GM12878 (cell line): Measurements from ENCODE around the gene TGFBR1. TPM values are rescaled to one million over a fixed set of nuclear protein-coding genes. Genes with fewer than 3 reads are reported as not detected.

Experiments
- ATAC-seq: fragments of 200-7000 bp; cut with Tn5 transposase; 3 replicates; pipeline ENCODE4 v1.9.1; 2020; ENCODE audit warnings: mild to moderate bottlenecking, moderate library complexity
- BruUV-seq: library from RNA; stranded (reverse); fragments of 400-500 nt; replicated peaks from 2 replicates; lab custom pipeline; 2021; lab: Mats Ljungman, UMichigan
- CTCF ChIA-PET: fragments of 300-600 bp; sonication (Branson Sonifier 250); formaldehyde crosslinking; extraction: SDS; loops from one replicate; lab custom pipeline; 2021; ENCODE audit warnings: inconsistent platforms; lab: Yijun Ruan, JAX
- POLR2A ChIA-PET: fragments of 350-600 bp; formaldehyde crosslinking; extraction: SDS; loops from one replicate; lab custom pipeline; 2021; ENCODE audit warnings: inconsistent platforms; lab: Charles Lee
- RAD21 ChIA-PET: fragments of 300-600 bp; sonication (Branson Sonifier 250); formaldehyde crosslinking; loops from one replicate; lab custom pipeline; 2023; ENCODE audit warnings: antibody characterized with exemption; ENCODE audit not compliant: unreplicated experiment; lab: Charles Lee
- SMC1A ChIA-PET: fragments of 300-600 bp; sonication (Branson Sonifier 250); formaldehyde crosslinking; loops from one replicate; lab custom pipeline; 2023; ENCODE audit not compliant: unreplicated experiment, uncharacterized antibody; lab: Charles Lee
- DNase-seq: peaks from one replicate; pipeline ENCODE4 v3.0.0-alpha.2; 2011; ENCODE audit warnings: low read depth, low spot score
- FAIRE-seq: peaks from 3 replicates; lab custom pipeline; 2011; peaks lifted over from hg19 to GRCh38; lab: Jason Lieb, UNC
- H2AFZ ChIP-seq: 2 replicates; pipeline ENCODE4 v1.6.0; 2011; ENCODE audit warnings: low read depth, low read length, control low read depth; ENCODE audit not compliant: control insufficient read depth
- H3K27ac ChIP-seq: 2 replicates; pipeline ENCODE4 v1.5.1; 2011; ENCODE audit warnings: control low read depth; ENCODE audit not compliant: control insufficient read depth, insufficient read depth
- H3K27me3 ChIP-seq, 2 experiments: replicated peaks in 1 of 2; 2 replicates each; pipeline versions ENCODE4 v1.6.0 to v1.6.1; 2011; ENCODE audit warnings: low read length in 1 of 2; ENCODE audit not compliant: control insufficient read depth in 2 of 2, insufficient read depth in 2 of 2
- H3K36me3 ChIP-seq, 2 experiments: 2 replicates each; pipeline ENCODE4 v1.5.1; 2011; ENCODE audit warnings: low read length in 1 of 2; ENCODE audit not compliant: control insufficient read depth in 2 of 2, insufficient read depth in 2 of 2
- H3K4me1 ChIP-seq: 2 replicates; pipeline ENCODE4 v1.6.1; 2011; ENCODE audit warnings: mild to moderate bottlenecking, low read length, moderate library complexity, mixed read lengths; ENCODE audit not compliant: control insufficient read depth, insufficient read depth
- H3K4me2 ChIP-seq: 2 replicates; pipeline ENCODE4 v1.6.0; 2011; ENCODE audit warnings: control low read depth; ENCODE audit not compliant: control insufficient read depth, insufficient read depth
- H3K4me3 ChIP-seq: fragments of 200-600 bp; sonication (generic); 2 replicates; pipeline ENCODE4 v1.5.1; 2016
- H3K79me2 ChIP-seq: 2 replicates; pipeline ENCODE4 v1.6.0; 2011; ENCODE audit warnings: low read length; ENCODE audit not compliant: control insufficient read depth, insufficient read depth
- H3K9ac ChIP-seq: 2 replicates; pipeline ENCODE4 v1.8.0; 2011; ENCODE audit warnings: low read length, control low read depth, mixed read lengths; ENCODE audit not compliant: control insufficient read depth, insufficient read depth
- H3K9me3 ChIP-seq: replicated peaks from 3 replicates; pipeline ENCODE4 v1.5.1; 2011; ENCODE audit warnings: mild to moderate bottlenecking, low read length; ENCODE audit not compliant: control insufficient read depth, insufficient read depth
- H4K20me1 ChIP-seq: 2 replicates; pipeline ENCODE4 v1.6.0; 2011; ENCODE audit not compliant: control insufficient read depth, insufficient read depth
- BHLHE40 ChIP-seq, 2 experiments: fragments of 450-650 bp in 1 of 2; IDR thresholded peaks; 2 replicates each; pipeline ENCODE4 v1.6.1; 2011 to 2017; ENCODE audit warnings: low read depth in 2 of 2, borderline replicate concordance in 1 of 2, improper control_type of control experiment in 1 of 2, low read length in 1 of 2, mild to moderate bottlenecking in 1 of 2
- E2F4 ChIP-seq: IDR thresholded peaks from 2 replicates; pipeline ENCODE4 v1.6.1; 2012; ENCODE audit warnings: low read depth, low read length, improper control_type of control experiment
- HSF1 ChIP-seq: fragments of 150-350 bp; IDR thresholded peaks from 2 replicates; pipeline ENCODE4 v1.6.1; 2014; ENCODE audit warnings: mild to moderate bottlenecking, low read depth, low read length
- KAT2A ChIP-seq: conservative IDR thresholded peaks from 2 replicates; pipeline ENCODE4 v1.6.1; 2011; ENCODE audit warnings: low read depth, low read length; ENCODE audit not compliant: control insufficient read depth
- MXI1 ChIP-seq: fragments of 150-350 bp; IDR thresholded peaks from 2 replicates; pipeline ENCODE4 v1.6.1; 2011; ENCODE audit warnings: low read depth, mild to moderate bottlenecking, inconsistent platforms, low read length, improper control_type of control experiment
- MYC ChIP-seq: IDR thresholded peaks from 2 replicates; pipeline ENCODE4 v1.6.1; 2011; ENCODE audit warnings: mild to moderate bottlenecking, low read length, moderate library complexity, inconsistent platforms; ENCODE audit not compliant: insufficient read depth, insufficient replicate concordance, insufficient read length, severe bottlenecking
- NFIC ChIP-seq: IDR thresholded peaks from 2 replicates; pipeline ENCODE4 v1.6.1; 2012; ENCODE audit warnings: low read depth, mild to moderate bottlenecking, inconsistent platforms, low read length, moderate library complexity
- PKNOX1 ChIP-seq: fragments of 450-650 bp; IDR thresholded peaks from 2 replicates; pipeline ENCODE4 v1.6.1; 2016; ENCODE audit warnings: mild to moderate bottlenecking
- REST ChIP-seq: IDR thresholded peaks from 2 replicates; pipeline ENCODE4 v1.6.1; 2012; ENCODE audit warnings: mild to moderate bottlenecking, low read depth, low read length
- RUNX3 ChIP-seq: IDR thresholded peaks from 2 replicates; pipeline ENCODE4 v1.6.1; 2012; ENCODE audit warnings: low read length, inconsistent platforms
- SMARCA5 ChIP-seq: fragments of 450-650 bp; IDR thresholded peaks from 2 replicates; pipeline ENCODE4 v1.6.1; 2017; ENCODE audit warnings: mild to moderate bottlenecking
- ZBTB4 ChIP-seq: fragments of 450-650 bp; formaldehyde crosslinking; IDR thresholded peaks from 2 replicates; pipeline ENCODE4 v1.4.0; 2022; ENCODE audit warnings: mild to moderate bottlenecking, moderate library complexity
- WGBS: methylation state at CpG from one replicate; pipeline ENCODE4 v1.1.6; 2016; ENCODE audit warnings: low lambda C conversion rate; ENCODE audit not compliant: insufficient replicate concordance, insufficient coverage; ENCODE audit errors: missing lambda C conversion rate; 5-methylcytosine and 5-hydroxymethylcytosine counted together
- in situ Hi-C: fragments of 300-500 bp; cut with MboI; formaldehyde crosslinking; loops from 9 replicates; pipeline ENCODE4 v1.14.3; 2018; ENCODE audit warnings: mixed read lengths
- intact Hi-C: fragments of 100-400 bp; cut with micrococcal nuclease; formaldehyde crosslinking; loops from one replicate; pipeline ENCODE4 v1.14.2; 2022; ENCODE audit not compliant: unreplicated experiment
- polyA plus RNA-seq, 11 experiments: library from polyadenylated mRNA; depleted of rRNA in 4 of 11; unstranded in 6 of 11; stranded (reverse) in 5 of 11; fragments of >200 nt; fragmentation: Nextera tagmentation in 4 of 11; fragmentation: Illumina TruSeq in 1 of 11; extraction: Ambion mirVana in 4 of 11; extraction: Trizol in 1 of 11; gene quantifications; 1 replicate in 1 of 11; 2 replicates in 10 of 11; pipeline versions ENCODE4 v1.2.1 to v1.2.3, GENCODE V29; 2011 to 2016; ENCODE audit warnings: inconsistent platforms in 2 of 11, missing spikeins in 2 of 11, low read depth in 1 of 11
- total RNA-seq, 4 experiments: library from RNA; depleted of rRNA in 3 of 4; stranded (reverse); fragments of >200 nt in 3 of 4; fragmentation: Illumina TruSeq in 1 of 4; extraction: Trizol in 1 of 4; gene quantifications; 2 replicates each; pipeline versions ENCODE4 v1.2.1 to v1.2.3, GENCODE V29; 2013 to 2021

TGFBR1 gene
- total and polyA plus RNA-seq, 10 of the 15 experiments (the other 5 are each of a cell fraction or from before 2014, with no cell fraction given), result 2.9 to 27.2 (median 16.6) TPM

- no peaks in the 10 kb centered on the region; the same call in 1 of the 2 replicates for H3K79me2 ChIP-seq
- ChIA-PET CTCF (interaction anchor here (0.7 to 12.3 kb wide), 12 partner anchors 10 to 842 kb away, joined by 3 to 304 read pairs (median 6); partner anchors contain the start of gene TGFBR1), POLR2A (interaction anchor here (0.6 to 2.9 kb wide), 5 partner anchors 12 to 32 kb away, joined by 3 to 8 read pairs (median 5); partner anchors contain the start of gene TGFBR1), RAD21 (interaction anchor here (1.0 to 10.4 kb wide), 8 partner anchors 12 to 162 kb away, joined by 3 to 83 read pairs (median 10); partner anchors contain the start of gene TGFBR1), SMC1A (interaction anchor here (0.6 to 10.2 kb wide), 14 partner anchors 12 to 1671 kb away, joined by 3 to 129 read pairs (median 8); partner anchors contain the start of gene TGFBR1)
- no peak overlapping the region for H3K27ac ChIP-seq
- no peak overlapping the region for H2AFZ ChIP-seq
- FAIRE-seq (no peak), DNase-seq (no peak), ATAC-seq (no peak)
- H3K27me3 ChIP-seq, result no peaks in the 10 kb centered on the region
- H3K4me2 ChIP-seq, result no peak overlapping the region
- in situ Hi-C loops, result loop anchor here (5.0 kb wide), 2 partner anchors 141 to 291 kb away; no protein-coding TSS in a partner anchor
- TF ChIP-seq MYC, result no peak
- TF ChIP-seq BHLHE40 (IDR thresholded peaks at IDR 0.05; ENCODE audit: borderline replicate concordance in 1 of 2, low read depth in 2 of 2, low read length in 1 of 2), result no peak
- no peak for TF ChIP-seq NFIC
- TF ChIP-seq RUNX3, result no peak
- TF ChIP-seq HSF1, result no peak
- TF ChIP-seq SMARCA5, result no peak
- no peak for TF ChIP-seq KAT2A
- no peak for TF ChIP-seq ZBTB4
- no peak for TF ChIP-seq E2F4
- TF ChIP-seq MXI1, result no peak
- TF ChIP-seq REST, result no peak
- no peak for TF ChIP-seq PKNOX1
- no TSS peak for BruUV-seq
- H4K20me1 ChIP-seq, result no peaks in the 10 kb centered on the region
- H3K4me3 ChIP-seq, result no peak overlapping the region
- H3K9me3 ChIP-seq, result no peaks in the 10 kb centered on the region
- H3K36me3 ChIP-seq, result no peaks in the 10 kb centered on the region; a peak in 2 of 4 replicates
- no peak overlapping the region for H3K9ac ChIP-seq
- intact Hi-C loops, result no loop called here
- peaks cover 14% of the 10 kb centered on the region for H3K4me1 ChIP-seq
- WGBS, result 98% methylated on average over 7 of the region's 7 CpGs
Measured at GRCh38 chr9:99137891-99138290, 33.0 kb downstream of the TGFBR1 start.
